GM18870 (cell line): ENCODE measurements around the gene NFIA.

Experiments used
- ATAC-seq: cut with Tn5 transposase; IDR thresholded peaks from one replicate; pipeline ENCODE4 v1.9.1; 2021; ENCODE audit warnings: moderate library complexity; ENCODE audit not compliant: unreplicated experiment

Gene NFIA

GRCh38 chr1:61285371-61285885 lies 203.1 kb downstream of the NFIA start:
- no peak for ATAC-seq

- ATAC-seq: no peak
These were observed 204.7 kb downstream of the NFIA start for GRCh38 chr1:61287014-61287413.

GRCh38 chr1:61287734-61288133 lies 205.4 kb downstream of the NFIA start:
- ATAC-seq: no peak

GRCh38 chr1:61289232-61290098 lies 207.1 kb downstream of the NFIA start:
- ATAC-seq: no peak

DNA sequence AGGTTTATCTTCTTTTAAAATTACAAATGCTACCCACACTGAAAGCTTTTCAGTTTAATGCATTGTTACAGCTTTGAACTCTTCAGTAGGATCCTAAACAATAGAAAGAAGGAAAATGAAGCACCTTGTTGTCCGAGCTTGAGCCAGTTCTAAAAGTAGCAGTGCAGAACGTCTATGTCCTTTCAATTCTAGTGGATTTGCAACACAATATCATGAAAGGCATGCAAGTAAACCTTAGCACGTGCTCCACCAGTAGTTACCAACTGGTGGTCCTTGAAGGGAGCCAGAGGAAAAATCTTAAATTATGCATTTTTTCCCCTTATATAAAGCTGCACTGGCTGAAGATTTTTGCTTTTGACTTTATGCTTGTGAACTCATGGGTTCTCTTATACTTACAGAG lies 208.2 kb downstream of the NFIA start:
- ATAC-seq: no peak

DNA sequence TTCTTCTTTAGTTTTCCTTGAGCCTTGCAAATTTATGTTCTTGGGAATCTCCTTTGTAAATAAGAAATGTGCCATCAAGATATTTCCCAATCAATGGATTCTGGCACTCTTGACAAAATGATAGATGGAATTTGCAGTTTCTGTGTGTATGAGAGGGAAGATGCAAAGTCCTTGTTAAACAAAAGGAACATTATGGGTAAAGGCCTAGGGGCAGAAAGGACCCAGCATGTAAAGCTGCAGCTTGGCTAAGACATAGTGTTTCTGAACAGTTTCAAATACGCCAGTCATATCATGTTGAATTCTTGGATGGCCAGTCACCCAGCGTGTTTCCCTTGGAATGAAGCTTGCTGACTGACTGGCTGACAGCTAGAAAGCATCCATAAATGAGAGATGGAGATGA lies 210.8 kb downstream of the NFIA start:
- no peak for ATAC-seq

- ATAC-seq: no peak
These were observed 211.7 kb downstream of the NFIA start for GRCh38 chr1:61293986-61294504.

GRCh38 chr1:61294930-61295329 lies 212.6 kb downstream of the NFIA start:
- ATAC-seq: no peak

GRCh38 chr1:61295818-61296537 lies 213.6 kb downstream of the NFIA start:
- ATAC-seq: no peak

DNA sequence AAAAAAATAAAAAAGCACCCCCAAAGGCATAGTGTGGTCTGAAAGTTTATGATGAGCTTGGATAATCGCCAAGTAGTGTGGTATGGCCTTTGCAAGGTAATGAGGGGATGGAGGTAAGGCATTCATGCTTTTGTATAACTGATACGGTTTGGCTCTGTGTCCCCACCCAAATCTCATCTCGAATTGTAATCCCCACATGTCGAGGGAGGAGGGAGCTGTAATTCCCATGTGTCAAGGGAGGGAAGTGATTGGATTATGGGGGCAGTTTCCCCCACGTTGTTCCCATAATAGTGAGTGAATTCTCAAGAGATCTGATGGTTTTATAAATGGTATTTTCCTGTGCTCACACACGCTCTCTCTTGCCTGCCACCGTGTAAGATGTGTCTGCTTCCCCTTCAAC lies 215.5 kb downstream of the NFIA start:
- no peak for ATAC-seq

DNA sequence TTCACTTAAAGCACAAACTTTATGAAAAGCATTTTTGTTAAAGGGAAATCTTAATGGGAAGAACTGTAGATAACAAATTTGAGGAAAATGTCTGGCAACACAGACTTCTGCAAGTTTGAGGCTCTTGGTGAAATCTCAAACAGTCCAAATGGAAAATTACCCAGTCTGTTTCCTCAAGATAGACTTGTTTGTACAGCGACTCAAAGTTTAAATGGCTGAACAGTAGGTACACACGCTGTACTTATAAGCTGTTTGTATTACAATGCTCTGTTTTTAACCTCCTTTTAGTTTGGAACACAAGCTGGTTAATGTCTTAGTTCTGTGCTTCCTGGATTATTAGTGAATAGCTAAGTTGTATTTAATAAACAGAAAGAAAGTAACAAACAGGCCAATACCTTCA lies 217.1 kb downstream of the NFIA start:
- no peak for ATAC-seq

DNA sequence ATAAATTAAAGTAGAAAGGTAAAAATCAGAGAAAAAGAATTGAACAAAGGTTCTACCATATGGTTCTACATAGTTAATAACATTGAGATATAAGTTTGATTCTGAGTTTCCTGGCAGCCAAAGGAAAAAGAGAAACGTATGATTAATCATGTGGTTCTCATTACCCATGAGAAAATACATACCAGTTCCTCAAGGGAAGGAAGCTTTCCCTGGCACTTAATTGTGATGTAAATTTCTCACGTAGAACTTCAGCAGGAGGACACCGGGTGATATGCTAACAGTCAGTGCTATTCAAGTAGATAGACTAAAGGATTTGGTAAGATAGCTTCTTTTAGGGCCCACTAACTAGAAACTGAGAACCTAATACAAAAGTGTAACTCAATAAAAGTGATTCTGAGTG lies 218.5 kb downstream of the NFIA start:
- ATAC-seq: no peak

- peak; percentile 68 for ATAC-seq
These were observed 219.7 kb downstream of the NFIA start for GRCh38 chr1:61301824-61302657.

- ATAC-seq: no peak
These were observed 225.2 kb downstream of the NFIA start for GRCh38 chr1:61307422-61308142.

DNA sequence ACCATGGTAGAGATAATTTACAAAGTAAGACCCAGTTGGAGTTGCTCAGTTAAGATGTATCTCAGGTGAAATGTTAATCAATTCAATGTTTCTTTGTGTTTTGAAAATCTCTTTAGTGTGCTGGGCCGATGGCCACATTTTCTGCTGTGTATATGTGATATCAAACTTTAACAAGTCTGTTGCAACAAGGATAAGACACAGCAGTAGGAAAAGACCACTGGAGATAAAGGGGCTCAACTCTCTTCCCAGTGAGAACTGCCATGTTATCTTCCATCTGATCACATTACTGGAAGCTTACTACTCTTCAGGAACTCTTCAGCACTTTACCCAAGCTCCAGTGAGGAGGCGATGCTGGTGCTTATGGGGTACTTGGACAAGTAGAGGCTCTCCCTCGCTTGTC lies 227.7 kb downstream of the NFIA start:
- no peak for ATAC-seq

DNA sequence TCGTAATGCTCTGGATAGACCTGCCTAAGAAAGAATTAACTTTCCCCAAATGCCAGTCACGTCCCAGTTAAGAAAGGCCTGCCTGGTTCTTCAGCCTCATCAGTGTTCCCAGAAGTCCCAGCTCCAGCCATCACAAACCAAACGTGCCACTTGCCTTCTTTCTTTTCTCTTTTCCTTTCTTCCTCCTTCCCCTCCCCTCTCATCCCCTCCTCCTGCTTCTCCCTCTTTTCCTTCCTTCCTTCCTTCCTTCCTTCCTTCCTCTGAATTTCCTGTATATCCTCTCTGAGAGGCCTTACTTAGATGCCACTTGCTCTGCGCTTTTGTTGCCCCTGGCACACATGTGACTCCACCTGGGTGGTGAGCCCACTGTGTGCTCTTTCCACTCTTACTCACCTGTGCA lies 228.2 kb downstream of the NFIA start:
- ATAC-seq: no peak

GRCh38 chr1:61313906-61314422 lies 231.6 kb downstream of the NFIA start:
- ATAC-seq: no peak

GRCh38 chr1:61315011-61315410 lies 232.7 kb downstream of the NFIA start:
- ATAC-seq: no peak

GRCh38 chr1:61316493-61316892 lies 234.1 kb downstream of the NFIA start:
- ATAC-seq: no peak
